GM18507 (cell line): Measurements from ENCODE around the gene SPRED1.

Experiments
- DNase-seq: peaks from one replicate; pipeline ENCODE4 v3.0.0; 2011; ENCODE audit warnings: low read depth; ENCODE audit not compliant: insufficient read length; ENCODE audit errors: extremely low spot score
- FAIRE-seq: peaks from 2 replicates; lab custom pipeline; 2011; peaks lifted over from hg19 to GRCh38; lab: Jason Lieb, UNC

The SPRED1 gene

GRCh38 chr15:38252481-38253350 is at the start of gene SPRED1:
TSS of gene SPRED1 (plus strand) at chr15:38252836. CDS start at chr15:38253186, 350 bp downstream.
- no peak for DNase-seq

DNA sequence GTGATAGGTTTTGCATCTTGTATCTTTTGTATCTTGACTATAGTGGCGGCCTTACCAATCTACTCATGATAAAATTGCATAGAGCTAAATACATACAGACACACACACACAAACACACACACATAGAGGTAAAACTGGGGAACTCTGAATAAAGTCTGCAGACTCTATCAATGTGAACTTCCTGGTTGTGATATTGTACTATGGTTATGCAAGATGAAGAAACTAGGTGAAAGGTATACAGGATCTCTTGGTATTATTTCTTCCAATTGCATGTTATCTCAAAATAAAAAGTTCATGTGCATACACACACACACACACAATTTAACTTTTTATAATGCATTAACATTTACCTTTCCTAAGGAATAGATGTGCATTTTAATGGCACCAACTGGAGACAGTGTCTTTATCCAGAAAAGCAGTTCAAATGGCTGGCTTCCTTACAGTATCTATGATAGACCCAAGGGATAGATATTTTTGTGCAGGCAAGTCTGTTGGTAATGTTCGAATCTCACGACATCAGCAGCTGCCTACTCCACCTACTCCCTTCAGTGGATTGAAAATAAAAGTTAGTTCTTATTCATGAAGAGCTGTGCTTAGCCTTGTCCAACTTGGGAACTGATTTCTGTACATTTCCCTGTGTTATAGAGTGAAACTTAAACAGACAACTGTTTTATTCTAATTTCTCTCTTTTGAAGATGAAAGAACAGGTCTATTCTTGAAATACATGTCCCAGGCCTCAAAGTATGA is 46.9 kb upstream of the SPRED1 start:
- no peak for DNase-seq
- FAIRE-seq = no peak

More at GRCh38 chr15:38252481-38253350, at the start of gene SPRED1:
- FAIRE-seq = no peak

GRCh38 chr15:38207621-38208020 is 45.0 kb upstream of the SPRED1 start:
- no peak for DNase-seq
- FAIRE-seq = no peak

DNA sequence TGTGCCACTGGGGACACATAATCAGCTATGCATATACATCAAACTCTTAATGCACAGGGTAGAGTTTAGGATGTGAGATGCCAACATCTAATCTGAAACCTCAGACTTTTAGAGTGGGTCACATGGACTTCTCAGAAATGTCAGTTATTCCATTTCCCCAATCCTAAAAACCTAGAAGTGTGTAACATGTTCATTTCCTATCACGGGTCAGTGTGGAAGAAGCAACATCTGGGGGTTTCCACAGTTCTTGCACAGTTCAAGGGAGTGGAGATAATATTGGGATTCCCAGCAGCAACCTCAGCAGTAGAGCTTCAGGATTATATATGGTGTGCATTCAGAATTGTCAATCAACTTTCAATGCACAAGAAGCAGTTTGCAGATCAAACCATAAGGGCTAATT is 44.4 kb upstream of the SPRED1 start:
- no peak for FAIRE-seq

DNA sequence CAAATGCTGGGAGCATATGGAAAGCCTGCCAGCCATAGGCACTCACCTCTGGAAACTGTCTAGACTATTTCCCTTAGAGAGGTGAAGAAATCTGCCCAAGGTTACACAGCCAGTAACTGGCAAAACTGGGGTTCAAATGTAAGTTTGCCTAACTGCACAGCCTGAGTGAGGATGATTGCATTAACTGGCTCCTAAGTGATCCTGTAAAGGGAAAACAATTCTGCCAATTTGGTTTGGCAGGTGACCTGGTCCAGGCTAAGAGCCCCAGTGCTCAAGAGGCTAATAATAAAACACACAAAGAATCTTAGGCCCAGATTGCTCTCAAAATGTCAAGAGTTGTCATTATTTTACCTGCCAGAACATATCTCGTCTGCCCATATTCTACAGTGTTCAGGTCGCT is 43.9 kb upstream of the SPRED1 start:
- no peak for FAIRE-seq
- DNase-seq = no peak

More for the DNA sequence above, 44.4 kb upstream of the SPRED1 start:
- DNase-seq = no peak

DNA sequence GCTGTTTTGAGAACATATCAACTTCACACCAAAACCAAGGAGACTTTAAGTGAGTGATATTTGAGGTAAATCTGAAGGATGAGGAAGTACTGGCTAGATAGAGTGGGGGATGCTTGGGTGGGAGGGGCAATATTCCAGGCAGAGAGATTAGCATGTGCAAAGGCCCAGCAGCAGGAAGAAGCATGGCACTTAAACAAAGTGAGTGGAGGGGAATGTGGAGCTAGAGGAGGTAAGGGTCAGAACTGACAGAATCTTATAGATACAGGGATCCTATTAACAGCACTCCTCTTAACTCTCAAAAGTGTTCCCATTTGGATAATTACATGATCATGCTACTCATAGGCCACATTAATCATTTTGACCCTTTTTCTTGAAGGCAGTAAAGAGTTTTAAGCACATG is 41.4 kb upstream of the SPRED1 start:
- DNase-seq (no peak), FAIRE-seq (no peak)

DNA sequence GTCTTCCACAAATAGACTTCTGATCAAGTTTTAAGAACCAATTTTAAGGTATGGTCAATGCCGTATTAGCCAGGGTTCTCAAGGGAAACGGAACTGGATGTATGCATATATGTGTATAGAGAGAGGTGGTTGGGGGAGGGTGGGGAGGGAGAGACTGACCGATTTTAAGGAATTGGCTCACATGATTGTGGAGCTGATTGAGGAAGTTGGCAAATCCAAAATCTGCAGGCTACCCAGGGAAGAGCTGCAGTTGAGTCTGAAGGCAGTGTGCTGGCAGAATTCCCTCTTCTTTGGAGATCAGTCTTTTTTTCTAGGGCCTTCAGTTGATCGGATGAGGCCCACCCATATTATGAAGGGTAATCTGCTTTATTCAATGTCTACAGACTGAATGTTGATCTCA is 40.8 kb upstream of the SPRED1 start:
- DNase-seq (no peak), FAIRE-seq (no peak)

- FAIRE-seq (no peak), DNase-seq (no peak)
Measured at GRCh38 chr15:38212729-38213351, 39.8 kb upstream of the SPRED1 start.

DNA sequence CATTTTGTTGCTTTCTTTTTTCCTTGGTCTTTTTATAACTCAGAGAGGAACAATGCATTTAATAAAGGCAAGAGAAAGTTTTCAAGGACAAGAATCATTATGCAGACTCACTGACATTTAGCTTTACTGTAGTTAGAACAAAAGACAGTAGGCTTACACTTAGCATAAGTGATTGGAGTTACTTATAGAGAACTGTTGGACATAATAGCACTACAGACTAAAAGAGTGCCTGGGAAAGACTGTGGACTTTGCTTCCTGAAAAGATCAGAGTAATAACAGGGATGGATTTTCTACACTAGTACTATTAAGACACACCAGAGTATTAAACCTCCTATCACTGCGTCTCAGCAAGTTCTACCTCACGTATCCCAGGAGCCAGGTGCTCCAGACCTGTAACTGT is 39.3 kb upstream of the SPRED1 start:
- FAIRE-seq = no peak
- DNase-seq = no peak

DNA sequence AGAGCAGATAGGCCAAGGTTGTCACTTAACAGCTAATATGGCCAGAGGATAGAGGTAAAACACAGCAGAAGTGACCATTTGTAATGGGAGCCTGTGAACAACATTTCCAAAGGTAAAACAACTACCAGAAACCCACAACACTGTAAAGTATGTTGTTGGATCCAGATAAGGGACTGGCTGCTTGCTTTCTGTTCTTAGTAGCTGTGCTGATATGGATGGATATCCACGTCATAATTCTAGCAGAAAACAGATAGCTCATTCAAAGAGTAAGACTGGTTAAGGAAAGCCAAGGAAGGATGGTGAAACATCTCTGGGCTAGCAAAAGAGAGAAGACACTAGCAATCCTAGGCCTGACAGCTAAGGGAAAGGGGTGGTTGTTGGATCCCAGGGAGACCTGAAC is 36.9 kb upstream of the SPRED1 start:
- DNase-seq (no peak), FAIRE-seq (no peak)

GRCh38 chr15:38216763-38217162 is 35.9 kb upstream of the SPRED1 start:
- no peak for FAIRE-seq
- DNase-seq = no peak

DNA sequence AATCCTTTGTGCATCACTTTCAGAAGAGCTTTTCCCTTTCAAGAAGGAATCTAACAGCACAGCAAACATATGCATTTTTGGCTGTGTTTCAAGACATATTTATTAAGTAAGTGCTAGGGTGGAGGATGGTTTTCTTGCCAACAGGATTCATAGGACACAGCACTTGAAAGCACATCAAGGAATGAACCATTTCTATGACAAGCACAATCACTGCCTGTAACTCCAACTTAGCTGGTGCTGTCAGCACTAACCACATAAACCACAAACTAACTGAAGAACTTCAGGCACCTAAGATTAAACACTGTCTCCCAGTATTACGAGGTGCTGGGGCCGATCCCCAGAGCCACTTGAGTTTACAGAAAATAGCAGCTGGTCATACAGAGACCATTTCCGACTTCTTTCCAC is 35.4 kb upstream of the SPRED1 start:
- DNase-seq = no peak
- FAIRE-seq = no peak

GRCh38 chr15:38217788-38218609 is 34.6 kb upstream of the SPRED1 start:
- FAIRE-seq (no peak), DNase-seq (no peak)

GRCh38 chr15:38220606-38221273 is 31.9 kb upstream of the SPRED1 start:
- no peak for FAIRE-seq
- DNase-seq = no peak

DNA sequence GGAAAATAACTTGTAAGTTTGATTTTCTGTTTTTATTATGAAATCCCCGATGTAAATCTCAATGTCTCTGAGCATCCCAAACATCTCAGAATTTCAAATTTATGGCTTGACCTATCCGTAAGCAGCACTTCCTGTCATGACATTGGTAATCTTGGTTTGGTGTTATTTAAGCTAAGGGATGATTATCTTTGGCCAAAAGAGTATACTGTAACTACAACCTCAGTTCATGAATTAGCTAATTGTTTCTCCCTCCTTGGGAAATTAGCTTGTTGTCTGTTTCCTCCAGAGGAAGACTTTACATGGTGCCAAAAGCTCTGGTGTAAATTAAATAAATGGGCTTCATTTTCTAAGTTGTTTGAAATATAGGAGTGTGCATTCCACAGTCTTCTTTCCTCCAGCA is 28.1 kb upstream of the SPRED1 start:
- DNase-seq (no peak), FAIRE-seq (no peak)

DNA sequence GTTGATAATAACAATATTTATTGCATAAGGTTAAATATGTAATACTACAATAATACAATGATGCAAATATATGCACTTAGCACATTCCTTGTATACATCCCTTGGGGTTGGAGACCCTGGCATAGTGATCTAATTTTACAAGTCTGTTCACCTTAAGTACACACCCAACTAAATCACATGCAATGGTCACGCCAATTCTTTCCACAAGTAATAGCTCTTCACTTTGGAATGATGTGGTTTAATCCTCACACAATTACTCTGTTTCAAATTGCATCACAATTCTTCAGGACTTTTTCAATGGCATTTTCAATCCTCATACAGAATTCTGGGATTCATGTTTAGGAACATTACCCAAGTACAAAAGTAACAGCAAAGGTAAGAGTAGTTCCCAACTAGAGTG is 27.3 kb upstream of the SPRED1 start:
- DNase-seq = no peak
- FAIRE-seq = no peak

GRCh38 chr15:38226608-38227266 is 25.9 kb upstream of the SPRED1 start:
- no peak for DNase-seq
- no peak for FAIRE-seq

- FAIRE-seq = no peak
Measured at GRCh38 chr15:38227941-38228340, 24.7 kb upstream of the SPRED1 start.

GRCh38 chr15:38228618-38229017 is 24.0 kb upstream of the SPRED1 start:
- FAIRE-seq (no peak), DNase-seq (no peak)

More at GRCh38 chr15:38227941-38228340, 24.7 kb upstream of the SPRED1 start:
- no peak for DNase-seq
